RWPE2 (cell line): ENCODE data around the gene NTPCR.

ENCODE experiments used
- ATAC-seq: fragments of 200-7000 bp; cut with Tn5 transposase; 3 replicates; pipeline ENCODE4 v1.9.1; 2021; ENCODE audit warnings: low read depth
- DNase-seq: peaks from one replicate; pipeline ENCODE4 v3.0.0-alpha.2; 2020; ENCODE audit warnings: low spot score
- H3K27ac ChIP-seq: fragments of 450-650 bp; 2 replicates; pipeline ENCODE4 v1.5.1; 2017; ENCODE audit warnings: mild to moderate bottlenecking; ENCODE audit not compliant: poor library complexity, severe bottlenecking
- H3K27me3 ChIP-seq: fragments of 250-450 bp; sonication (Bioruptor Pico); 2 replicates; pipeline ENCODE4 v1.5.1; 2021; ENCODE audit warnings: mild to moderate bottlenecking, moderate library complexity; ENCODE audit not compliant: insufficient read depth, poor library complexity, severe bottlenecking
- H3K36me3 ChIP-seq: fragments of 250-450 bp; sonication (Bioruptor Pico); 2 replicates; pipeline ENCODE4 v1.5.1; 2020; ENCODE audit warnings: low read depth, mild to moderate bottlenecking, moderate library complexity
- H3K4me1 ChIP-seq: fragments of 250-450 bp; sonication (Bioruptor Pico); 2 replicates; pipeline ENCODE4 v1.5.1; 2021; ENCODE audit warnings: mild to moderate bottlenecking, moderate library complexity; ENCODE audit not compliant: insufficient read depth, poor library complexity, severe bottlenecking
- H3K4me3 ChIP-seq: fragments of 250-450 bp; sonication (Bioruptor Pico); 2 replicates; pipeline ENCODE4 v1.5.1; 2021; ENCODE audit warnings: mild to moderate bottlenecking, moderate library complexity; ENCODE audit not compliant: severe bottlenecking
- H3K9me3 ChIP-seq: fragments of 250-450 bp; sonication (Bioruptor Pico); 2 replicates; pipeline ENCODE4 v1.5.1; 2021; ENCODE audit warnings: mild to moderate bottlenecking, moderate library complexity; ENCODE audit not compliant: severe bottlenecking
- TF ChIP-seq, protein P1 (sequence below): fragments of 450-650 bp; IDR thresholded peaks from one replicate; pipeline ENCODE4 v1.5.1; 2017; ENCODE audit warnings: mild to moderate bottlenecking, moderate library complexity; ENCODE audit not compliant: poor library complexity, severe bottlenecking

The NTPCR gene

DNA sequence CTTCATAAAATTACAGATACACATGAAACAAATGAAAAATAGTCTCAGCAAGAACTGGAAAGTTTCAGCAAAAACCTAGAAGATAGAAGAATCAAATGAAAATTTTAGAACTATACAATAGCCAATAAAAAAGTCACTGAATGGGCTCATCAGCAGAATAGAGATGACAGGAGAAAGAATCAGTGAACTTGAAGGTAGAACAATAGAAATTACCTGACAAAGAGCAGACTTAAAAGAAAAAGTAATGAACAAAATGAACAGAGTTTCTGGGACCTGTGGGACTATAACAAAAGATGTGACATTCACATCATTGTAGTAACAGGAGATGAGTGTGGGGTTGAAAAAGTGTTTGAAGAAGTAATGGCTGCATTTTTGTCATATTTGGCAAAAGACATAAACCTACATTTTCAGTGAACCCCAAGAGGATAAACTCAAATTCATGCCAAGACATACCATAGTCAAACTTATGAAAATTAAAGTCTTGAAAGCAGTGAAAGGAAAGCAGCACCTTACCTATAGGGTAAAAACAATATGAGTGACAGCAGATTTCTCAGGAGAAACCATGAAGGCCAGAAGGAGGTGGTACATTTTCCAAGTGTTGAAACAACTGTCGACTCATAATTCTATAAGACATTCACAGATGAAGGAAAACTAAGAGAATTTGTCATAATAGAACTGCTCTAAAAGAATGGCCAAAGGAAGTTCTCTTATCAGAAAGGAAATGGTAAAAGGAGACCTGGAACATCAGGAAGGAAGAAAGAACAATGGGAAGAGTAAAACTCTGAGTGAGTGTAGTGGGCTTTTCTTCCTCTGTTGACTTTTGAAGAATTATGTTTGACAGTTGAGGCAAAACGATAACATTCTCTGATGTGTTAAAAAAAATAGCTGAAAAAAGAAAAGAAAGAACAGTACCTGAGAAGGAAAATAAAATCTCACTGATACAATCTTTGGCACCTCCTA is 23.5 kb downstream of the NTPCR start:
- no peaks in the 10 kb centered on the region for H3K27me3 ChIP-seq
- H3K9me3 ChIP-seq = no peaks in the 10 kb centered on the region
- no peak for ATAC-seq
- no peak overlapping the region for H3K4me3 ChIP-seq
- H3K27ac ChIP-seq = no peak overlapping the region
- TF ChIP-seq, protein P1, sequence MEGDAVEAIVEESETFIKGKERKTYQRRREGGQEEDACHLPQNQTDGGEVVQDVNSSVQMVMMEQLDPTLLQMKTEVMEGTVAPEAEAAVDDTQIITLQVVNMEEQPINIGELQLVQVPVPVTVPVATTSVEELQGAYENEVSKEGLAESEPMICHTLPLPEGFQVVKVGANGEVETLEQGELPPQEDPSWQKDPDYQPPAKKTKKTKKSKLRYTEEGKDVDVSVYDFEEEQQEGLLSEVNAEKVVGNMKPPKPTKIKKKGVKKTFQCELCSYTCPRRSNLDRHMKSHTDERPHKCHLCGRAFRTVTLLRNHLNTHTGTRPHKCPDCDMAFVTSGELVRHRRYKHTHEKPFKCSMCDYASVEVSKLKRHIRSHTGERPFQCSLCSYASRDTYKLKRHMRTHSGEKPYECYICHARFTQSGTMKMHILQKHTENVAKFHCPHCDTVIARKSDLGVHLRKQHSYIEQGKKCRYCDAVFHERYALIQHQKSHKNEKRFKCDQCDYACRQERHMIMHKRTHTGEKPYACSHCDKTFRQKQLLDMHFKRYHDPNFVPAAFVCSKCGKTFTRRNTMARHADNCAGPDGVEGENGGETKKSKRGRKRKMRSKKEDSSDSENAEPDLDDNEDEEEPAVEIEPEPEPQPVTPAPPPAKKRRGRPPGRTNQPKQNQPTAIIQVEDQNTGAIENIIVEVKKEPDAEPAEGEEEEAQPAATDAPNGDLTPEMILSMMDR = no peak
- no peak for DNase-seq
- no peaks in the 10 kb centered on the region for H3K4me1 ChIP-seq
- H3K36me3 ChIP-seq = peaks cover 19% of the 10 kb centered on the region

DNA sequence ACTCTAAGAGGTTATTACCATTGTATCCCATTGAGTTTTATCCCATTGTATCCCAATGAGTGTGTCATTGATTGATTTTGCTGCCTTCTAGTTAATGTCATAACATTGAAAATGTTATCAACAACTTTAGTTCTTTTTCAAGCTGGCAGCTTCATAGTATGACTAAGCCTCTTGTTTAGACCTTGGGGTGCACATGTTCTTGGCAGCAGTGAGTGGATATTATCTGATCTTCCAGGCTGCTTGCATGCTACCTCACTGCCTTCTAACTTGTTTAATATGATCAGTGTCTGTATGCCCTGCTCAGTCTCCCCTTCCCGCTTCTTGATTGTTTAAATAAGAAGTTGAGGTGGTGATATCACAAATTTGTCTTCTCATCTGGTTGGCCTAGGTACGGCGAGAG is 24.6 kb downstream of the NTPCR start:
- DNase-seq (no peak), ATAC-seq (no peak)
- Histone ChIP-seq H3K9me3 (no peaks in the 10 kb centered on the region), H3K27me3 (no peaks in the 10 kb centered on the region), H3K36me3 (peaks cover 19% of the 10 kb centered on the region), H3K27ac (no peak overlapping the region), H3K4me1 (no peaks in the 10 kb centered on the region), H3K4me3 (no peak overlapping the region)
- TF ChIP-seq, protein P1 = no peak

DNA sequence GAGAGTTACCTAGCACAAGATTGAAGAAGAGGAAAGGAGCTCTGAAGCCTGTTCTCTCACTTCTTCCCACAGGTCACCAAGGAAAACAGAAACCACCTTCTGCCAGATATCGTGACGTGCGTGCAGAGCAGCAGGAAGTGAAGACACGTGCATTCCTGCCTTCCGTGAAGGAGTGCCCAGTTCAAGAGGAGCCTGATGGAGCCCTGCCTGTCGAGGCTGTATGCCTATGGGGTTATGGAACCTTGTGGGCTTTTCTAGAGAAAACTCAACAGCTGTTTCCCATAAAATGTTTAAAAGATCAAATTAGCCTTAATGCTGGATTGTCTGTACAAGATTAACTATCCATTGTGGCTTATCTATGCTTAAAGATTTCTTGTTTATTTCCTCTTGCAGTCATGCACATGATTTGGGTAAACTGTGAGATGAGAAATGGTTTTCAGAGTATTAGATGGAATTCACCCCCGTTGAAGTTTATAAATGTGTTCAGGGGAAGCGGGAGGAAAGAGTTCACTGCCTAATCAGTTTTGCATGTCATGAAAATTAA is 27.8 kb downstream of the NTPCR start:
- H3K36me3 ChIP-seq = peaks cover 7% of the 10 kb centered on the region
- H3K27ac ChIP-seq = no peak overlapping the region
- TF ChIP-seq, protein P1 = no peak
- ATAC-seq (no peak), DNase-seq (no peak)
- no peaks in the 10 kb centered on the region for H3K9me3 ChIP-seq
- H3K27me3 ChIP-seq = no peaks in the 10 kb centered on the region
- H3K4me1 ChIP-seq = no peaks in the 10 kb centered on the region
- H3K4me3 ChIP-seq = no peak overlapping the region

DNA sequence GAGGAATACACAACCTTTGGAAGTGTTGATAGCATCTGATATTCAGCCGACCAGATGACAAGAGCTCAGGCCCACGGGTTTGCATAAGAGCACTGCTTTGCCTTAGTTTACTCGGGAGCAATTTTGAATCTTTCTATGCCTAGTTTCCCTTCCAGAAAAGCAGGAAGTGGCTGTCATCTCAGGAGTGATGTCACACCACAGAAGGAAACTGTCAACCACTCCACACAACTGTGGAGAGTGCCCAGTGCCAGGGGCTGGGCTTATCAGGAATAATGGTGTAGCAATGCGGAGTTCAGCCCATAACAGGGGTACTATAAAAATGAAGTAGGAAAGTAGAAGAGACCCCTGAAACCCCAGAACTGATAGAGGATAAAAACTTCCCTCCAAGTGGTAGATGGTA is 28.4 kb downstream of the NTPCR start:
- Histone ChIP-seq H3K36me3 (peaks cover 4% of the 10 kb centered on the region; the same call in 1 of the 2 replicates), H3K9me3 (no peaks in the 10 kb centered on the region), H3K27me3 (no peaks in the 10 kb centered on the region), H3K4me1 (no peaks in the 10 kb centered on the region), H3K4me3 (no peak overlapping the region), H3K27ac (no peak overlapping the region)
- DNase-seq = no peak
- TF ChIP-seq, protein P1 = no peak
- no peak for ATAC-seq
